Measurements from ENCODE around the gene MED8. TPM values are rescaled to one million over a fixed set of nuclear protein-coding genes. Genes with fewer than 3 reads are reported as not detected.

MED8 gene
- polyA plus RNA-seq, 2 of the 4 experiments (the other 2 are of a cell fraction), result 21.8 to 33.9 TPM

DNA sequence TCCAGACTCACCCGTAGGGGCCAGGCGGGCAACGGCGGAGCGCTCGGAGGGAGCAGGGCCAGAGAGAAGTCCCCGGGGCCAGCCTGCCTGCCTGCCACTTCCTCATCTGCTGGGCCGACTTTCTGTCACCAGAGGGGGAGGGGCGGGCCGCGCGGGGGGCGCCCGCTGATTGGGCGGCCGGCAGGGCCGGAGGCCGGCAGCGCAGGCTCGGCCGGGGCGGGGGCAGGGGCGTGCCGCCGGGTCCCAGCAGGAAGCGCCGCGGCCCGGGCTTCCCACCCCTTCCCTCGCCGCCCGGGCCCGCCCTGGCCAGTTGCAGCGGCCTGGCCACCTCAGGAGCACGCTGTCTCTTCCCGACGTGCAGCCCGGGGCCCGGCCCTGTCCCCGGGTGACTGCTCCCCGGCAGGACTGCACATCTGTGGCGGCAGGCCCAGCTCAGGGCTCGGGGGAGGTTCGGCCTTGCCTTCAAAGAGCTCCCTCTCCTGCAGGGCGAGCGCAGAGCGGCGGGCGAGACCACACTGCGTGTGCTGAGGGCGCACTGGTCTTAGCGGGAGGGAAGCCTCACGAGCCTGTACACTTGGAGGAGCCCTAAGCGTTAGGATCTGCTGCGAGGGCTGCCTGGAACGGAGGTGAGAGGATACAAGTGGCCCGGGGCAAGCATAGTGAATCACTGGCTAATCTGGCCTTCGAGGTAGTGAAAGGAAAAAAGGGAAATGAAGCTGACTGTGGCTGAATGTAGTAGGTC lies 21.5 kb downstream of the MED8 start, which contains the start of gene ELOVL1 (continued):
- TF ChIP-seq HDAC2 (IDR thresholded peaks at IDR 0.05) (no peak), HES2 (IDR thresholded peaks at IDR 0.05) (no peak), JUN (IDR thresholded peaks at IDR 0.05) (peak; percentile 80 to 82), ZSCAN20 (CRISPR knock-in tag; IDR thresholded peaks at IDR 0.05) (no peak), BHLHE40 (IDR thresholded peaks at IDR 0.05; ENCODE audit: low read depth, low read length) (no peak), ZC3H11A (IDR thresholded peaks at IDR 0.05) (no peak), HEYL (CRISPR knock-in tag; IDR thresholded peaks at IDR 0.05) (no peak), USF2 (IDR thresholded peaks at IDR 0.05) (no peak), SMC3 (IDR thresholded peaks at IDR 0.05) (no peak), MAX (IDR thresholded peaks at IDR 0.05) (peak; percentile 88), CEBPB (IDR thresholded peaks at IDR 0.05) (no peak), MAFK (IDR thresholded peaks at IDR 0.05; ENCODE audit: partially characterized antibody) (no peak), TFCP2L1 (CRISPR knock-in tag; IDR thresholded peaks at IDR 0.05) (no peak), CHD4 (IDR thresholded peaks at IDR 0.05; ENCODE audit: borderline replicate concordance) (no peak), EP300 (IDR thresholded peaks at IDR 0.05) (no peak), GATA3 (IDR thresholded peaks at IDR 0.05; ENCODE audit: borderline replicate concordance) (no peak), MAZ (IDR thresholded peaks at IDR 0.05; ENCODE audit: borderline replicate concordance, low read depth, low read length) (no peak), POLR2A (IDR thresholded peaks at IDR 0.05; ENCODE audit: low read length) (peak; percentile 82), RNF2 (IDR thresholded peaks at IDR 0.05; ENCODE audit: borderline replicate concordance, low read depth) (peak; percentile 18; the same call in 1 of the 2 replicates)
- TF ChIP-seq, protein P1, sequence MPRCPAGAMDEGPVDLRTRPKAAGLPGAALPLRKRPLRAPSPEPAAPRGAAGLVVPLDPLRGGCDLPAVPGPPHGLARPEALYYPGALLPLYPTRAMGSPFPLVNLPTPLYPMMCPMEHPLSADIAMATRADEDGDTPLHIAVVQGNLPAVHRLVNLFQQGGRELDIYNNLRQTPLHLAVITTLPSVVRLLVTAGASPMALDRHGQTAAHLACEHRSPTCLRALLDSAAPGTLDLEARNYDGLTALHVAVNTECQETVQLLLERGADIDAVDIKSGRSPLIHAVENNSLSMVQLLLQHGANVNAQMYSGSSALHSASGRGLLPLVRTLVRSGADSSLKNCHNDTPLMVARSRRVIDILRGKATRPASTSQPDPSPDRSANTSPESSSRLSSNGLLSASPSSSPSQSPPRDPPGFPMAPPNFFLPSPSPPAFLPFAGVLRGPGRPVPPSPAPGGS (IDR thresholded peaks at IDR 0.05), result peak; percentile 86; the same call in 2 of the 3 replicates
- TF ChIP-seq, protein P2, sequence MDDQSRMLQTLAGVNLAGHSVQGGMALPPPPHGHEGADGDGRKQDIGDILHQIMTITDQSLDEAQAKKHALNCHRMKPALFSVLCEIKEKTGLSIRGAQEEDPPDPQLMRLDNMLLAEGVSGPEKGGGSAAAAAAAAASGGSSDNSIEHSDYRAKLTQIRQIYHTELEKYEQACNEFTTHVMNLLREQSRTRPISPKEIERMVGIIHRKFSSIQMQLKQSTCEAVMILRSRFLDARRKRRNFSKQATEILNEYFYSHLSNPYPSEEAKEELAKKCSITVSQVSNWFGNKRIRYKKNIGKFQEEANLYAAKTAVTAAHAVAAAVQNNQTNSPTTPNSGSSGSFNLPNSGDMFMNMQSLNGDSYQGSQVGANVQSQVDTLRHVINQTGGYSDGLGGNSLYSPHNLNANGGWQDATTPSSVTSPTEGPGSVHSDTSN (IDR thresholded peaks at IDR 0.05), result no peak
- TF ChIP-seq, protein P3, sequence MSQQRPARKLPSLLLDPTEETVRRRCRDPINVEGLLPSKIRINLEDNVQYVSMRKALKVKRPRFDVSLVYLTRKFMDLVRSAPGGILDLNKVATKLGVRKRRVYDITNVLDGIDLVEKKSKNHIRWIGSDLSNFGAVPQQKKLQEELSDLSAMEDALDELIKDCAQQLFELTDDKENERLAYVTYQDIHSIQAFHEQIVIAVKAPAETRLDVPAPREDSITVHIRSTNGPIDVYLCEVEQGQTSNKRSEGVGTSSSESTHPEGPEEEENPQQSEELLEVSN (IDR thresholded peaks at IDR 0.05; ENCODE audit: borderline replicate concordance, low read depth), result peak; percentile 89
- TF ChIP-seq, protein P4, sequence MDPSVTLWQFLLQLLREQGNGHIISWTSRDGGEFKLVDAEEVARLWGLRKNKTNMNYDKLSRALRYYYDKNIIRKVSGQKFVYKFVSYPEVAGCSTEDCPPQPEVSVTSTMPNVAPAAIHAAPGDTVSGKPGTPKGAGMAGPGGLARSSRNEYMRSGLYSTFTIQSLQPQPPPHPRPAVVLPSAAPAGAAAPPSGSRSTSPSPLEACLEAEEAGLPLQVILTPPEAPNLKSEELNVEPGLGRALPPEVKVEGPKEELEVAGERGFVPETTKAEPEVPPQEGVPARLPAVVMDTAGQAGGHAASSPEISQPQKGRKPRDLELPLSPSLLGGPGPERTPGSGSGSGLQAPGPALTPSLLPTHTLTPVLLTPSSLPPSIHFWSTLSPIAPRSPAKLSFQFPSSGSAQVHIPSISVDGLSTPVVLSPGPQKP (IDR thresholded peaks at IDR 0.05; ENCODE audit: low read depth, low read length), result no peak
